ENCODE measurements around the gene DSC3.

DNA sequence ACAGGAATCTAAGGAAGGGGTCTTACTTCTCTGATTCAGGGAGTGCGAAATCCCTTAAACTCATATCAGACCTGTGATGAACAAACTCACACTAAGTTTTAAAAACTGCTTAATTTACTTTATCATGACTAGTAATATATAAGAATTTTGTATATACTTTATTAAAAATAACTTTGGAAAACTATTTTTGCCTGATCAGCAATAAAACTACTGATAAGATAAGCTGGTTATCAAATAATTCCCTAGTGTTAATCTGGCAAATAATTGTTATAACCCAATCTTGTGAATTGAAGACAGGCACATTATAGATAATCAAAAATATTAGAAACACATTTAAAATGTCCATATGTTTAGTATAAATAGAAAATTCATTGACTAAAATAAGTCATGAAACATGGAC, 23.7 kb upstream of the DSC3 start:
- TF ChIP-seq GATA3 (IDR thresholded peaks at IDR 0.05; ENCODE audit: low read depth, low read length) (no peak), GATA2 (IDR thresholded peaks at IDR 0.05; ENCODE audit: low read depth, low read length) (no peak)

Measured in SH-SY5Y (cell line).